HEK293T (cell line): ENCODE data around the gene ZCWPW1.

Experiments
- ARNT ChIP-seq: fragments of 450-650 bp; IDR thresholded peaks from 2 replicates; pipeline ENCODE4 v1.6.1; 2017; ENCODE audit warnings: mild to moderate bottlenecking
- BHLHE40 ChIP-seq: fragments of 450-650 bp; IDR thresholded peaks from 2 replicates; pipeline ENCODE4 v1.6.1; 2016; ENCODE audit warnings: mild to moderate bottlenecking, moderate library complexity, borderline replicate concordance
- FOXA1 ChIP-seq: fragments of 450-650 bp; IDR thresholded peaks from 2 replicates; pipeline ENCODE4 v1.6.1; 2016; ENCODE audit warnings: mild to moderate bottlenecking
- FOXK2 ChIP-seq: fragments of 450-650 bp; IDR thresholded peaks from 2 replicates; pipeline ENCODE4 v1.6.1; 2016; ENCODE audit warnings: mild to moderate bottlenecking
- SP1 ChIP-seq: fragments of 450-650 bp; IDR thresholded peaks from 2 replicates; pipeline ENCODE4 v1.6.1; 2017
- SUZ12 ChIP-seq: fragments of 450-650 bp; IDR thresholded peaks from 2 replicates; pipeline ENCODE4 v1.6.1; 2016; ENCODE audit warnings: mild to moderate bottlenecking
- TARDBP ChIP-seq: fragments of 450-650 bp; IDR thresholded peaks from 2 replicates; pipeline ENCODE4 v1.6.1; 2016
- ZNF384 ChIP-seq: fragments of 450-650 bp; IDR thresholded peaks from 2 replicates; pipeline ENCODE4 v1.6.1; 2016

DNA sequence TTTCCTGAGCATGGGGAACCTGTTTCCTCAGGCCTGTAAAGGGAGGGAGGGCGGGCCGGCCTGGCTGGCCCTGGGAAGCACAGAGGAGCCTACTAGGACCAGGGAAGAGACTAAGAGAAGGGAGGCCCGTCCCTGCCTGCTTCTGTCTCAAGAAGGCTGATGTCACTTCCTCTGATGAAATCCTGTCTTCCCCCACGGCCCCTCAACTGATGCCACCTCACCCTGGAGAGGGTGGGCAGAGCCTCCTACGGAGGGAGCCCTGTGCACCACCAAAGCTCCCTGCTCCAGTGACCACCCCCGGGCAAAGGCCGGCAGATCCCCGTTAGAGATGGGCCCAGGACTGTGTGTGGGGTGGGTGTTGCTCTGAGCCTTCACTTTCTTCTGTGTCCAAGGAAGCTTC is 56.2 kb downstream of the ZCWPW1 start:
- TF ChIP-seq FOXK2 = no peak
- no peak for TF ChIP-seq TARDBP
- no peak for TF ChIP-seq FOXA1
- TF ChIP-seq ARNT = no peak
- TF ChIP-seq BHLHE40 = no peak
- TF ChIP-seq ZNF384 = no peak
- no peak for TF ChIP-seq SP1
- no peak for TF ChIP-seq SUZ12
